Testis (tissue), 2 donors: ENCODE results near the gene BCAS3.

Experiments used
- POLR2A ChIP-seq: fragments of 450-650 bp; IDR thresholded peaks from one replicate; pipeline ENCODE4 v1.6.1; 2017; ENCODE audit warnings: antibody characterized with exemption, mild to moderate bottlenecking, moderate library complexity
- TF ChIP-seq, protein P1 (sequence below), 3 experiments: fragments of 450-650 bp in 2 of 3; fragments of 200-600 bp in 1 of 3; sonication (generic) in 1 of 3; IDR thresholded peaks; one replicate each; pipeline ENCODE4 v1.5.1; 2016 to 2019; ENCODE audit warnings: antibody characterized with exemption in 3 of 3, mild to moderate bottlenecking in 2 of 3, moderate library complexity in 1 of 3

DNA sequence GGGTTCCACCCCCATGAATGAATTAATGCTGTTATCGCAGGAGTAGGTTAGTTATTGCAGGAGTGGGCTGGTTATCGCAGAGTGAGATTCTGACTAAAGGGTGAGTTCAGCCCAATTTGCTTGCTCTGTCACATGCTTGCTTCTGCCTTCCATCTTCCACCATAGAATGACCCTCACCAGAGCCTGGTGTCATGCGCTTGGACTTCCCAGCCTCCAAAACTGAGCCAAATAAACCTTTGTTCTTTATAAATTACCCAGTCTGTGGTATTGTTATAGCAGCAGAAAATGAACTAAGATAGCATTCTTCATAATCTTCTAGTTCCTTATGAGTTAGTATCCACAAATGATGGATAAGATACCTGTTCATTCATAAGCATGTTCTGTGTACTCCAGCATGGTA lies 486.9 kb downstream of the BCAS3 start:
- TF ChIP-seq, protein P1, sequence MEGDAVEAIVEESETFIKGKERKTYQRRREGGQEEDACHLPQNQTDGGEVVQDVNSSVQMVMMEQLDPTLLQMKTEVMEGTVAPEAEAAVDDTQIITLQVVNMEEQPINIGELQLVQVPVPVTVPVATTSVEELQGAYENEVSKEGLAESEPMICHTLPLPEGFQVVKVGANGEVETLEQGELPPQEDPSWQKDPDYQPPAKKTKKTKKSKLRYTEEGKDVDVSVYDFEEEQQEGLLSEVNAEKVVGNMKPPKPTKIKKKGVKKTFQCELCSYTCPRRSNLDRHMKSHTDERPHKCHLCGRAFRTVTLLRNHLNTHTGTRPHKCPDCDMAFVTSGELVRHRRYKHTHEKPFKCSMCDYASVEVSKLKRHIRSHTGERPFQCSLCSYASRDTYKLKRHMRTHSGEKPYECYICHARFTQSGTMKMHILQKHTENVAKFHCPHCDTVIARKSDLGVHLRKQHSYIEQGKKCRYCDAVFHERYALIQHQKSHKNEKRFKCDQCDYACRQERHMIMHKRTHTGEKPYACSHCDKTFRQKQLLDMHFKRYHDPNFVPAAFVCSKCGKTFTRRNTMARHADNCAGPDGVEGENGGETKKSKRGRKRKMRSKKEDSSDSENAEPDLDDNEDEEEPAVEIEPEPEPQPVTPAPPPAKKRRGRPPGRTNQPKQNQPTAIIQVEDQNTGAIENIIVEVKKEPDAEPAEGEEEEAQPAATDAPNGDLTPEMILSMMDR (IDR thresholded peaks at IDR 0.05) = no peak
- no peak for TF ChIP-seq POLR2A
